Prostate gland (tissue), 2 donors: ENCODE data around the gene PDXDC1. TPM values are rescaled to one million over a fixed set of nuclear protein-coding genes. Genes with fewer than 3 reads are reported as not detected.
"Not testable (repeated sequence)": the region's sequence is repeated elsewhere in the genome, so short reads cannot be mapped to it uniquely, and the experiment has no call there.

ENCODE experiments used
- DNase-seq: peaks from one replicate; pipeline ENCODE4 v3.0.0-alpha.2; 2019; ENCODE audit warnings: low spot score
- H3K27ac ChIP-seq, 2 donors: fragments of 200-600 bp; sonication (generic); 2 replicates each; pipeline ENCODE4 v1.5.1; 2017 to 2019
- H3K27me3 ChIP-seq: fragments of 200-600 bp; sonication (generic); replicated peaks from 2 replicates; pipeline ENCODE4 v1.5.1; 2019; ENCODE audit not compliant: insufficient read depth
- H3K36me3 ChIP-seq, 2 donors: fragments of 200-600 bp; sonication (generic); 1 replicate in 1 of 2; 2 replicates in 1 of 2; pipeline versions ENCODE4 v1.5.1 to v1.8.1; 2017 to 2019
- H3K4me1 ChIP-seq: fragments of 200-600 bp; sonication (generic); replicated peaks from 2 replicates; pipeline ENCODE4 v1.5.1; 2019
- H3K4me3 ChIP-seq, 2 donors: fragments of 200-600 bp; sonication (generic); 2 replicates each; pipeline ENCODE4 v1.5.1; 2017 to 2019
- H3K9me3 ChIP-seq: fragments of 200-600 bp; sonication (generic); 2 replicates; pipeline ENCODE4 v1.5.1; 2017
- WGBS: methylation state at CpG from one replicate; pipeline ENCODE4 v1.1.5; 2018; 5-methylcytosine and 5-hydroxymethylcytosine counted together
- intact Hi-C: fragments of 100-400 bp; cut with DNase I; formaldehyde crosslinking; loops from one replicate; pipeline ENCODE4 v1.14.2; 2022
- total RNA-seq, 2 donors: library from RNA; depleted of rRNA; stranded (reverse); fragments of >200 nt; gene quantifications; one replicate each; pipeline ENCODE4 v1.1.0, GENCODE V29; 2016

The PDXDC1 gene
- total RNA-seq, 2 donors from 2014 or later: 139 to 189 TPM

DNA sequence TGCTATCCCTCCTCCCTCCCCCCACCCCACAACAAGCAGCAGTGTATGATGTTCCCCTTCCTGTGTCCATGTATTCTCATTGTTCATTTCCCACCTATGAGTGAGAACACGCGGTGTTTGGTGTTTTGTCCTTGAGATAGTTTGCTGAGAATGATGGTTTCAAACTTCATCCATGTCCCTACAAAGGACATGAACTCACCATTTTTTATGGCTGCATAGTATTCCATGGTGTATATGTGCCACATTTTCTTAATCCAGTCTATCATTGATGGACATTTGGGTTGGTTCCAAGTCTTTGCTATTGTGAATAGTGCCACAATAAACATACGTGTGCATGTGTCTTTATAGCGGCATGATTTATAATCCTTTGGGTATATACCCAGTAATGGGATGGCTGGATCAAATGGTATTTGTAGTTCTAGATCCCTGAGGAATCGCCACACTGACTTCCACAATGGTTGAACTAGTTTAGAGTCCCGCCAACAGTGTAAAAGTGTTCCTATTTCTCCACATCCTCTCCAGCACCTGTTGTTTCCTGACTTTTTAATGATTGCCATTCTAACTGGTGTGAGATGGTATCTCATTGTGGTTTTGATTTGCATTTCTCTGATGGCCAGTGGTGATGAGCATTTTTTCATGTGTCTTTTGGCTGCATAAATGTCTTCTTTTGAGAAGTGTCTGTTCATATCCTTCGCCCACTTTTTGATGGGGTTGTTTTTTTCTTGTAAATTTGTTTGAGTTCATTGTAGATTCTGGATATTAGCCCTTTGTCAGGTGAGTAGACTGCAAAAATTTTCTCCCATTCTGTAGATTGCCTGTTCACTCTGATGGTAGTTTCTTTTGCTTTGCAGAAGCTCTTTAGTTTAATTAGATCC lies 18.7 kb downstream of the PDXDC1 start:
- intact Hi-C loops, H3K27ac ChIP-seq, H3K9me3 ChIP-seq, H3K27me3 ChIP-seq, H3K4me3 ChIP-seq, H3K4me1 ChIP-seq, DNase-seq, H3K36me3 ChIP-seq: not testable (repeated sequence)
- WGBS: 87% methylated on average over 7 of the region's 7 CpGs

DNA sequence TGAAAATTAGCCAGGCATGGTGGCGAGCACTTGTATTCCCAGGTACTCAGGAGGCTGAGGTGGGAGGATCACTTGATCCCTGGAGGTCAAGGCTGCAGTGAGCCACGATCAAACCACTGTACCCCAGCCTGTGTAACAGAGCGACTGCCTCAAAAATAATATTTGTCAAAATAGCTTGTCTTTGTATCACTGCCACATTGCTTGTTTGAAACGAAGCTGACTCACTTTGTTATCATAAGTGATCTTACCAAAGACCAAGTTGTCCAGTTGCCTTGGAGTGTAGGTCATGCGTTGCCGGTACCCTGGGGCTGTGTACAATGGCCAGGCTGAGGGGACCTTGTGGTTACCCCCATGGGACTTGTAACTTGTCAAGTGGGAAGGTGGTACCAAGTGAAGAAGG lies 21.9 kb downstream of the PDXDC1 start:
- DNase-seq, H3K27me3 ChIP-seq, H3K4me1 ChIP-seq, intact Hi-C loops, H3K9me3 ChIP-seq, H3K36me3 ChIP-seq, H3K27ac ChIP-seq, H3K4me3 ChIP-seq: not testable (repeated sequence)
- 90% methylated on average over 6 of the region's 6 CpGs for WGBS

DNA sequence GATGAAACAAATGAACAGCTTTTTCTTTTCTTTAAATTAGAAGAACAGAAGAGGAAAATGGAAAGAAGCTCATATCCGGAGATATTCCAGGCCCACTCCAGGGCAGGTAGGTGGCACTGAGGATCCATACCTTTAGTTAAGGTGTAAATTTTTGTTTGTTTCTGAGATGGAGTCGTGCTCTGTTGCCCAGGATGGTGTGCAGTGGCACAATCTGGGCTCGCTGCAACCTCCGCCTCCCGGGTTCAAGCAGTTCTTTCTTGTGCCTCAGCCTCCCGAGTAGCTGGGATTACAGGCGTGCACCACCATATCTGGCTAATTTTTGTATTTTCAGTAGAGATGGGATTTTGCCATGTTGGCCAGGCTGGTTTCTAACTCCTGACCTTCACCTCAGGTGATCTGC lies 23.5 kb downstream of the PDXDC1 start:
- H3K4me3 ChIP-seq, intact Hi-C loops, H3K27me3 ChIP-seq, DNase-seq, H3K4me1 ChIP-seq, H3K36me3 ChIP-seq, H3K9me3 ChIP-seq, H3K27ac ChIP-seq: not testable (repeated sequence)
- 96% methylated on average over 7 of the region's 7 CpGs for WGBS

DNA sequence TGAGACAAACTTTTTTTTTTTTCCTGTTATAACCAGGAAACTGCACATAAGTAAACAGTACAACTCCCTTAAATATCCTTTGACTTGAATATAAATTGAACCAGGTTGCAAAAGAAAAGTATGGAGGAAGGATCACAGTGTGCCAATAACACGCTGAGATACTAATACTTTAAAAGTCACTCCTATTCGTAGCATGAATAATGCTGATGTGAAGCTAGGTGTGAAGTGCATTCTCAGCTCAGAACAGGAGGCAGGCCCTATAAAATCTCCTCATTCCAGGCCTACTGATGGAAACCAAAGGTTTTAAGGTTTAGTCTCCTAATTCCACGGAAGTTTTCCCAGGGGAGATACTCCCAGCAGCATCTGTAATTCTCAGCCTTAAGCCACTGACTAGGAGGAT lies 25.0 kb downstream of the PDXDC1 start:
- H3K4me1 ChIP-seq, H3K9me3 ChIP-seq, intact Hi-C loops, H3K27ac ChIP-seq, H3K4me3 ChIP-seq, H3K27me3 ChIP-seq, H3K36me3 ChIP-seq, DNase-seq: not testable (repeated sequence)
- WGBS: 77% methylated on average over 3 of the region's 3 CpGs

DNA sequence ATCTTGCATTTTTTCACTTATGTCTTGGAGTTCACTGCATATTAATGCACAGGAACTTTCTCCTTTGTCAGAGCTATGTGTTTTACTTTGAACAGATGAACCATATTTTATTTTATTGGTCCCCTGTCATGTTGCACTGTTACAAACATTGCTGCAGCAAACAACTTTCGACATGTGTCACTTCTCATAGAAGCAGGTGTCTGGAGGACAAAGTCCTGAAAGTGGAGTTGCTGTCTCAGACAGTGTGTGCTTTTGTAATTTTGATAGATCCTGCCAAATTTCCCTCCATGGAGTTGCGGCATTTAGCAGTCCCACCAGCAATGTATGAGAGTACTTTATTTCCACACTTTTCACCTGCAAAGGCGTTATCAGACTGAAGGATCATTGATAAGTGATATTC lies 27.6 kb downstream of the PDXDC1 start:
- WGBS: 81% methylated on average over 1 of the region's 3 CpGs
- H3K27ac ChIP-seq, H3K36me3 ChIP-seq, H3K9me3 ChIP-seq, intact Hi-C loops, H3K4me3 ChIP-seq, DNase-seq, H3K4me1 ChIP-seq, H3K27me3 ChIP-seq: not testable (repeated sequence)

DNA sequence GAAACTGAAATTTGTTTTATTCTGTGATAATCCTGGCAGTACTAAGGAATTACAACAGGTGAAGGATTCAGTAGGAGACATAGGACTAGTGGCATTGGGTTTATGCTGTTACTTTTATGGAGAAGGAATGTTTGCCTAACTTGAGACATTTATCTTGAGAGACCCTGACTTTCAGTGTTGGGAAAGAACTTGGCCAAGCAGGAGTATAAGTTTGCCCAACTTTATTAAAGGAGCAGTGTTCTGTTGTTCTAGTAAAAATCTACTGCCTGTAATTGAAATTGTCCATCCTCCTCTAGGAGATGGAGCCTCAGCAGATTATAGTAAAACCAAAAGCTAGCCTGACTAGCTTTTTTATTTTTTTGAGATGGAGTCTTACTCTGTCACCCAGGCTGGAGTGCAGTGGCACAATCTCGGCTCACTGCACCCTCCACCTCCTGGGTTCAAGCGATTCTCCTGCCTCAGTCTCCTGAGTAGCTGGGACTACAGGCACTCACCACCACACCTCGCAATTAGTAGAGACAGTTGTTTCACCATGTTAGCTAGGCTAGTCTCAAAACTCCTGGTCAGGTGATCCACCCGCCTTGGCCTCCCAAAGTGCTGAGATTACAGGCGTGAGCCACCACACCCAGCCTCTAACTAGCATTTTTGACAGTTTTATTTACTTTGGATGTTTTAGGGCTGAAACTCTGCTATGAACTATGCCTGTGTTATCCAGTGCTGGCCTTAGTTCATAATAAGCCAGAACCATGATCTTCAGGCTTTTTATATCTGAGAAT lies 30.7 kb downstream of the PDXDC1 start:
- H3K27ac ChIP-seq, DNase-seq, intact Hi-C loops, H3K4me3 ChIP-seq, H3K36me3 ChIP-seq, H3K9me3 ChIP-seq, H3K4me1 ChIP-seq, H3K27me3 ChIP-seq: not testable (repeated sequence)
- WGBS: 83% methylated on average over 5 of the region's 5 CpGs

DNA sequence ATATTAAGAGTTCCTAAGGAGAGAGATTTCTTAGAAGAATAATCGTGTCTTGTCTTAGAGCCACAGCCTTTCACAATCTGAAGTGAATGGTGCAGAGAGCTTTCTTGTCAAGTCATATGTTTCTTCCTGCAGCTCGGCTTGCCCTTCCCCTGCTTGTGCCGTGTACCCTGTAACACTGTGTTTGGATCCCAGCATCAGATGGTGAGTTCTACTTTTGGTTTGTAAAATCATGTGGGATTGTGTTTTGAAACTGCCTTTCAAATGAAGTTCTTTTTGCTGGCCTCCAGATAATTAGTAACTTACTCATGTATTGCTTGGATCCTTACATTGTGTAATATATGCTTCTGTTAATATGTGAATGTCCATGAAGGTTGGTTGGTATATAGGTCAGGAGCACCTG lies 33.8 kb downstream of the PDXDC1 start:
- 88% methylated on average over 3 of the region's 3 CpGs for WGBS
- H3K27me3 ChIP-seq, H3K4me3 ChIP-seq, DNase-seq, H3K4me1 ChIP-seq, H3K36me3 ChIP-seq, H3K27ac ChIP-seq, intact Hi-C loops, H3K9me3 ChIP-seq: not testable (repeated sequence)

DNA sequence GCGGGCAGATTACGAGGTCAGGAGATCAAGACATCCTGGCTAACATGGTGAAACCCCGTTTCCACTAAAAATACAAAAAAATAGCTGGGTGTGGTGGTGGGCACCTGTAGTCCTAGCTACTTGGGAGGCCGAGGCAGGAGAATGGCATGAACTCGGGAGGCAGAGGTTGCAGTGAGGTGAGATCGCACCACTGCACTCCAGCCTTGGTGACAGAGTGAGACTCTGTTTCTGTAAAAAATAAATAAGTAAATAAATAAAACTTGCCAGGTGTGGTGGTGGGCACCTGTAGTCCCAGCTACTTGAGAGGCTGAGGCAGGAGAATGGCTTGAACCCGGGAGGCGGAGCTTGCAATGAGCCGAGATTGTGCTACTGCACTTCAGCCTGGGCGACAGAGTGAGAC lies 38.1 kb downstream of the PDXDC1 start:
- DNase-seq, H3K36me3 ChIP-seq, H3K4me1 ChIP-seq, H3K9me3 ChIP-seq, H3K4me3 ChIP-seq, H3K27ac ChIP-seq, H3K27me3 ChIP-seq, intact Hi-C loops: not testable (repeated sequence)
- 96% methylated on average over 10 of the region's 10 CpGs for WGBS

DNA sequence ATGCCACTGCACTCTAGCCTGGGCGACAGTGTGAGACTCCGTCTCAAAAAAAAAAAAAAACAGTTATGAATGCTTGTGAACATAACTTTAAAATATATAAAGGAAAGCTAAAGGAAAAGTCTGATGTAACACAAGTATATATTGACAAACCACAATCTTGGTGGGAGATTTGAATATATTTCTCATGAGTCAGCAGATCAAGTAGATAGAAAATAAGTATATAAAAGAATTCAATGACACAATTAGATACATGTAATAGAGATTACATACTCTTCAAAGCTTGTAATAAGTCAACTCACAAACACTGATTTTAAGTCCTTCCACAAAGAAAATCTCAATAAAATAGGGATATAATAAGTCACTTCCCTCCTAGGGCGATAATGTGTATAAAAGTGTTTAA lies 40.8 kb downstream of the PDXDC1 start:
- H3K9me3 ChIP-seq, H3K27me3 ChIP-seq, H3K27ac ChIP-seq, DNase-seq, intact Hi-C loops, H3K4me3 ChIP-seq, H3K4me1 ChIP-seq: not testable (repeated sequence)
- peaks cover 0 to 14% of the 10 kb centered on the region in 2 donors for H3K36me3 ChIP-seq
- WGBS: 97% methylated on average over 3 of the region's 3 CpGs

DNA sequence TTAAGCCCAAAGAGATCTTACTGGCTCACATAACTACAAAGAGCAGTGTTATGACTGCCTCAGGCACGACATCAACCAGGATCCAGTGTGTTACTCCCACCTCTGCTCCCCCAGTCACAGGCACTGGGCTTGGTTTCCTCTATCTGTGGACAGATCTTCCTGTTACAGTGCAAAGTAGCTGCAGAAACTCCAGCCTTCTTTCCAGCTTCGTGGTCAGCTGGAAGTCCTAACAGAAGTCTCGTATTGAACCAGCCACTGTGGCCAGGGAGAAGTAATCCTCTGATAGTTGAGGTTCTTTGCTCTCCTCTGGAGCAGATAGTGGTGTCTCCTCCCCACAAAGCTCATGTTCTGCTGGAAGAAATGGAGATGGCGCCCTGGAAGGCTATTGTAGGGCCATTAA lies 41.5 kb downstream of the PDXDC1 start:
- H3K27me3 ChIP-seq, H3K9me3 ChIP-seq, H3K4me1 ChIP-seq, H3K27ac ChIP-seq, intact Hi-C loops, DNase-seq, H3K4me3 ChIP-seq: not testable (repeated sequence)
- peaks cover 2 to 14% of the 10 kb centered on the region in 2 donors for H3K36me3 ChIP-seq
- WGBS: 73% methylated on average over 4 of the region's 4 CpGs

DNA sequence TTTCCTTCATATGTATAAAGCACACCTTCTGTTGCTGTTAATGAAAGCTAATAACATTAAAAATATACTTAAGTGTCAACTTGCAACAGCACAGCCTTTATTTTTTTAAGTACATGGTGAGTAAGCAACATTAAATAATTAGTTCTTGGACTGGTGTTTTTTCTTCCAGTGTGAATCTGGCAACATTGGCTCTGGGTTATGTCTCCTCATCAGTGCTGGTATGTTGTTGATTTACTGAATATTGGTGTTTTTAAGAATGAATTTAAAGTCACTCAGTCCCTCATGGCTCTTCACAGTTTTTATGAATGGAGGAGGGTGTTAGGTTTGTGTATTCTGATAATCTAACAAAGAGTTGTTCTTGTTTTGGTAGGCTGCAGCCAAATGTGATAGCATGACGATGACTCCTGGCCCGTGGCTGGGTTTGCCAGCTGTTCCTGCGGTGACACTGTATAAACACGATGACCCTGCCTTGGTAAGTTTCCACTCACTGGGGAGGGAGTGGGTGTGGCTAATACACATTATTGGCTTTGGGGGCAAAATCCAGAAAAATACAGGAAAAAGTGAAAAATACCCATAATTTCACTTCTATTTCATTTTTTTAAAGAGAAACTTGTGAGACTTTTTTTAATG lies 42.2 kb downstream of the PDXDC1 start:
- H3K4me3 ChIP-seq, H3K4me1 ChIP-seq, intact Hi-C loops, H3K9me3 ChIP-seq, H3K27ac ChIP-seq, H3K27me3 ChIP-seq, DNase-seq: not testable (repeated sequence)
- peaks cover 4 to 14% of the 10 kb centered on the region in 2 donors for H3K36me3 ChIP-seq
- 27% methylated on average over 4 of the region's 4 CpGs for WGBS

DNA sequence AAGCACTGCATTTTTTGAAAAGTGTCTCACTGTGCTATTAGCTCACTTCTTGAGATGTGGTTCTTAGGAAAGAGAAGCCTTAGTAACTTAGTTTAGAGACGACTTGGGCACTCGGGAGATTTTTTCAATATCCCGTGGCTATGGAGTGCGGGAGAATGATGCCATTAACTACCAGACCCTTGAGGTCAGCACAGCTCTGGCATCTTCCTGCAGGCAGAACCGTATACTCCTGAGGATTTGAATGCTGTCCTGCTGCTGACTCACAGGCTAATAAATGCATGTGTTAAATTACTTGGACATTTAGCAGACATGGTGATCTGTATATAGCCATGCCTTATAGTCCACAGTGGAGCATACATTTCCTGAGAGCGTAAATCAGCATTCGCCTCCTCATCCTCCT lies 46.6 kb downstream of the PDXDC1 start:
- H3K4me1 ChIP-seq, H3K27me3 ChIP-seq, H3K9me3 ChIP-seq, H3K4me3 ChIP-seq, intact Hi-C loops, H3K27ac ChIP-seq, DNase-seq: not testable (repeated sequence)
- WGBS: 70% methylated on average over 7 of the region's 7 CpGs
- peaks cover 9 to 10% of the 10 kb centered on the region in 2 donors for H3K36me3 ChIP-seq
